ENCODE results near the gene FRMD4A. TPM values are rescaled to one million over a fixed set of nuclear protein-coding genes. Genes with fewer than 3 reads are reported as not detected.

The FRMD4A gene
- total and polyA plus RNA-seq, 2 of the 4 experiments (the other 2 are of a cell fraction), result 30.3 to 68.8 TPM

- Histone ChIP-seq H2BK15ac (ENCODE audit: low read depth, low read length) (no peak overlapping the region), H3K56ac (ENCODE audit: extremely low read depth, insufficient read depth, low read length) (no peak overlapping the region), H3K27ac (ENCODE audit: insufficient read depth, low read length) (no peak overlapping the region), H3K27me3 (ENCODE audit: control insufficient read depth, insufficient read depth, low read length) (no peaks in the 10 kb centered on the region), H2AK5ac (ENCODE audit: low read depth, low read length) (no peak overlapping the region), H4K5ac (ENCODE audit: low read depth, low read length) (no peak overlapping the region), H4K20me1 (ENCODE audit: insufficient read depth, low read length) (no peaks in the 10 kb centered on the region), H3K79me1 (ENCODE audit: low read depth in 1 of 2, low read length in 2 of 2) (peaks cover 11 to 36% of the 10 kb centered on the region in 2 experiments; a peak in 3 of 4 replicates), H3K9ac (ENCODE audit: low read depth, low read length) (no peak overlapping the region), H3K36me3 (ENCODE audit: control insufficient read depth, insufficient read depth, low read length) (peaks cover 4% of the 10 kb centered on the region; the same call in 1 of the 2 replicates), H4K91ac (ENCODE audit: insufficient read depth, low read depth, low read length) (no peak overlapping the region), H3K9me3 (ENCODE audit: control insufficient read depth, insufficient read depth, low read length) (peaks cover 2% of the 10 kb centered on the region), H3K18ac (ENCODE audit: low read depth, low read length) (no peak overlapping the region), H3K4me1 (ENCODE audit: control insufficient read depth, insufficient read depth, low read length) (peaks cover 11% of the 10 kb centered on the region), H2BK20ac (ENCODE audit: low read depth, low read length) (no peak overlapping the region), H2AFZ (replicated peaks; ENCODE audit: low read length, poor library complexity) (no peak overlapping the region), H3K4me3 (ENCODE audit: insufficient read depth, low read depth, low read length) (no peak overlapping the region), H3K9me1 (ENCODE audit: insufficient read depth, low read length) (peaks cover 9% of the 10 kb centered on the region; the same call in 1 of the 2 replicates), H2BK120ac (ENCODE audit: low read depth, low read length) (no peak overlapping the region), H3K4me2 (ENCODE audit: low read depth, low read length) (no peak overlapping the region), H3K14ac (replicated peaks; ENCODE audit: low read depth, low read length) (no peak overlapping the region), H4K8ac (ENCODE audit: low read depth in 2 of 2, low read length in 2 of 2) (no peak overlapping the region), H2BK5ac (ENCODE audit: low read depth, low read length, poor library complexity, severe bottlenecking) (no peak overlapping the region), H3K23ac (ENCODE audit: low read depth, low read length) (no peak overlapping the region), H3K4ac (ENCODE audit: low read depth, low read length) (no peak overlapping the region), H2AK9ac (replicated peaks; ENCODE audit: low read depth, low read length, poor library complexity) (no peak overlapping the region)
- WGBS, 2 experiments (ENCODE audit: extremely low coverage in 2 of 2, insufficient read length in 1 of 2), result no CpG with 5 or more reads among the region's 6 CpGs
- CTCF ChIA-PET, result no interaction called here
- in situ Hi-C loops (cut with MboI; ENCODE audit: low sequenced_read_pairs) (loop anchor here (5.0 to 10.0 kb wide), 4 partner anchors 112 to 405 kb away; no protein-coding TSS in a partner anchor), intact Hi-C loops (cut with micrococcal nuclease) (loop anchor here (2.0 to 10.0 kb wide), 3 partner anchors 73 to 615 kb away; no protein-coding TSS in a partner anchor), dilution Hi-C loops (cut with HindIII; ENCODE audit: low sequenced_read_pairs, unreplicated experiment) (no loop called here)
- no peak for ATAC-seq (ENCODE audit: low read depth)
- no peak for DNase-seq
- POLR2A ChIA-PET (ENCODE audit: unreplicated experiment), result no interaction called here
- TF ChIP-seq NFE2L2 (IDR thresholded peaks at IDR 0.05; ENCODE audit: low read depth, low read length) (no peak), BHLHE40 (IDR thresholded peaks at IDR 0.05; ENCODE audit: low read depth, low read length) (no peak), USF2 (IDR thresholded peaks at IDR 0.05; ENCODE audit: low read depth, low read length) (no peak), RAD21 (IDR thresholded peaks at IDR 0.05; ENCODE audit: low read length) (no peak), RCOR1 (IDR thresholded peaks at IDR 0.05; ENCODE audit: insufficient replicate concordance, low read length) (no peak), SMC3 (IDR thresholded peaks at IDR 0.05; ENCODE audit: low read depth, low read length) (no peak), POLR2A (IDR thresholded peaks at IDR 0.05; ENCODE audit: low read depth, low read length) (no peak), MXI1 (IDR thresholded peaks at IDR 0.05; ENCODE audit: borderline replicate concordance, low read depth, low read length) (no peak), CHD1 (IDR thresholded peaks at IDR 0.05; ENCODE audit: low read depth, low read length) (no peak), MAFK (IDR thresholded peaks at IDR 0.05; ENCODE audit: low read depth, low read length) (no peak), FOS (IDR thresholded peaks at IDR 0.05; ENCODE audit: low read depth, low read length) (no peak), CEBPB (IDR thresholded peaks at IDR 0.05; ENCODE audit: low read depth, low read length) (no peak), MAZ (IDR thresholded peaks at IDR 0.05; ENCODE audit: borderline replicate concordance, low read depth, low read length) (no peak), CTCF (conservative IDR thresholded peaks at IDR 0.05; ENCODE audit: low read depth, low read length) (no peak)
- TF ChIP-seq, protein P1, sequence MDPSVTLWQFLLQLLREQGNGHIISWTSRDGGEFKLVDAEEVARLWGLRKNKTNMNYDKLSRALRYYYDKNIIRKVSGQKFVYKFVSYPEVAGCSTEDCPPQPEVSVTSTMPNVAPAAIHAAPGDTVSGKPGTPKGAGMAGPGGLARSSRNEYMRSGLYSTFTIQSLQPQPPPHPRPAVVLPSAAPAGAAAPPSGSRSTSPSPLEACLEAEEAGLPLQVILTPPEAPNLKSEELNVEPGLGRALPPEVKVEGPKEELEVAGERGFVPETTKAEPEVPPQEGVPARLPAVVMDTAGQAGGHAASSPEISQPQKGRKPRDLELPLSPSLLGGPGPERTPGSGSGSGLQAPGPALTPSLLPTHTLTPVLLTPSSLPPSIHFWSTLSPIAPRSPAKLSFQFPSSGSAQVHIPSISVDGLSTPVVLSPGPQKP (IDR thresholded peaks at IDR 0.05; ENCODE audit: borderline replicate concordance, low read depth, low read length), result no peak
- BruUV-seq (replicated peaks), result no TSS peak
Observed at GRCh38 chr10:13779748-13780147, 551.0 kb downstream of the FRMD4A start.

Measured in IMR-90 (cell line).